ENCODE data around the gene NTHL1. TPM values are rescaled to one million over a fixed set of nuclear protein-coding genes. Genes with fewer than 3 reads are reported as not detected.

Gene NTHL1
- total RNA-seq, 1 experiment from 2014 or later, result 52.0 TPM

DNA sequence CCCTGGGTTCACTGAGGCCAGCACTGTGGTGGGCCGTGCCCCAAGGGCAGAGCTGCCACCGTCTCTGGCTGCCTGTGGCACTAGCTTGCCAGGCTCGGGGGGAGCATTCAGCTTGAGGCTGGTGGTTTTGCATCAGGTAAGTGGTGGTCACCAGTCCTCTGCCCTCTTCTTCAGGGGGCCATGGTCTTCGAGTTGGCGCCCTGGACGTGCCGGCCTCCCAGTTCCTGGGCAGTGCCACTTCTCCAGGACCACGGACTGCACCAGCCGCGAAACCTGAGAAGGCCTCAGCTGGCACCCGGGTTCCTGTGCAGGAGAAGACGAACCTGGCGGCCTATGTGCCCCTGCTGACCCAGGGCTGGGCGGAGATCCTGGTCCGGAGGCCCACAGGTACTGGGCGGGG lies 32.4 kb upstream of the NTHL1 start:
- WGBS (ENCODE audit: extremely low coverage, insufficient read length, low lambda C conversion rate), result no CpG with 5 or more reads among the region's 16 CpGs
- H3K27ac ChIP-seq (ENCODE audit: insufficient read length, low read depth, low read length), result no peak overlapping the region
- no peak overlapping the region for H3K4me2 ChIP-seq (ENCODE audit: insufficient read depth, insufficient read length, low read length)
- Mint-ChIP-seq H3K4me3 (no peak overlapping the region), H3K27me3 (ENCODE audit: low read depth) (no peaks in the 10 kb centered on the region), H3K9me3 (no peaks in the 10 kb centered on the region), H3K36me3 (ENCODE audit: insufficient read depth in 1 of 3, low read depth in 3 of 3) (peaks cover 0 to 22% (median 20%) of the 10 kb centered on the region in 3 experiments; a peak in 5 of 7 replicates), H3K4me1 (no peaks in the 10 kb centered on the region), H3K27ac (no peak overlapping the region)
- H3K9ac ChIP-seq (ENCODE audit: extremely low read depth, insufficient read length, low read length), result no peak overlapping the region
- no peaks in the 10 kb centered on the region for H4K20me1 ChIP-seq (ENCODE audit: control insufficient read depth, insufficient read depth, insufficient read length)
- H2BK12ac ChIP-seq (ENCODE audit: insufficient read length, low read depth, low read length), result no peak overlapping the region
- no peak overlapping the region for H3T11ph ChIP-seq (ENCODE audit: low read length)
- no peaks in the 10 kb centered on the region for H3K27me3 ChIP-seq (ENCODE audit: insufficient read depth, low read length)
- no peak overlapping the region for H3K23ac ChIP-seq (ENCODE audit: insufficient read length, low read depth, low read length)
- TF ChIP-seq, protein P1, sequence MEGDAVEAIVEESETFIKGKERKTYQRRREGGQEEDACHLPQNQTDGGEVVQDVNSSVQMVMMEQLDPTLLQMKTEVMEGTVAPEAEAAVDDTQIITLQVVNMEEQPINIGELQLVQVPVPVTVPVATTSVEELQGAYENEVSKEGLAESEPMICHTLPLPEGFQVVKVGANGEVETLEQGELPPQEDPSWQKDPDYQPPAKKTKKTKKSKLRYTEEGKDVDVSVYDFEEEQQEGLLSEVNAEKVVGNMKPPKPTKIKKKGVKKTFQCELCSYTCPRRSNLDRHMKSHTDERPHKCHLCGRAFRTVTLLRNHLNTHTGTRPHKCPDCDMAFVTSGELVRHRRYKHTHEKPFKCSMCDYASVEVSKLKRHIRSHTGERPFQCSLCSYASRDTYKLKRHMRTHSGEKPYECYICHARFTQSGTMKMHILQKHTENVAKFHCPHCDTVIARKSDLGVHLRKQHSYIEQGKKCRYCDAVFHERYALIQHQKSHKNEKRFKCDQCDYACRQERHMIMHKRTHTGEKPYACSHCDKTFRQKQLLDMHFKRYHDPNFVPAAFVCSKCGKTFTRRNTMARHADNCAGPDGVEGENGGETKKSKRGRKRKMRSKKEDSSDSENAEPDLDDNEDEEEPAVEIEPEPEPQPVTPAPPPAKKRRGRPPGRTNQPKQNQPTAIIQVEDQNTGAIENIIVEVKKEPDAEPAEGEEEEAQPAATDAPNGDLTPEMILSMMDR (conservative IDR thresholded peaks at IDR 0.05), result no peak
- H2BK15ac ChIP-seq (ENCODE audit: low read depth, low read length), result no peak overlapping the region
- no peak overlapping the region for H3K14ac ChIP-seq (ENCODE audit: insufficient read depth, low read length)
- DNase-seq, result no peak
- H2BK20ac ChIP-seq (ENCODE audit: low read depth, low read length, poor library complexity, severe bottlenecking), result no peak overlapping the region
- H2BK5ac ChIP-seq (ENCODE audit: insufficient read length, low read length), result no peak overlapping the region
- no peaks in the 10 kb centered on the region for H3K4me1 ChIP-seq (ENCODE audit: insufficient read depth, low read length)
- no peaks in the 10 kb centered on the region for H3K79me1 ChIP-seq (ENCODE audit: insufficient read depth, low read depth, low read length, poor library complexity, severe bottlenecking)
- no peak overlapping the region for H3K4ac ChIP-seq (ENCODE audit: low read depth, low read length)
- no peak overlapping the region for H2AFZ ChIP-seq (ENCODE audit: low read length)
- no peak overlapping the region for H4K8ac ChIP-seq (replicated peaks; ENCODE audit: insufficient read length, low read depth, low read length)
- no peak overlapping the region for H3K56ac ChIP-seq (ENCODE audit: insufficient read length, low read depth, low read length)
- H3K18ac ChIP-seq (ENCODE audit: insufficient read length, low read depth, low read length), result no peak overlapping the region
- no peaks in the 10 kb centered on the region for H3K9me3 ChIP-seq (ENCODE audit: control insufficient read depth, low read depth, low read length)
- no peak overlapping the region for H2BK120ac ChIP-seq (ENCODE audit: low read depth, low read length, poor library complexity, severe bottlenecking)
- H2AK5ac ChIP-seq (ENCODE audit: insufficient read length, low read length), result no peak overlapping the region
- no peak overlapping the region for H4K91ac ChIP-seq (ENCODE audit: insufficient read length, low read depth, low read length)
- H3K79me2 ChIP-seq (ENCODE audit: insufficient read depth, low read length), result no peaks in the 10 kb centered on the region
- no peak overlapping the region for H4K5ac ChIP-seq (ENCODE audit: insufficient read length, low read depth, low read length)
- no peaks in the 10 kb centered on the region for H3K23me2 ChIP-seq (ENCODE audit: insufficient read length, low read depth, low read length, poor library complexity, severe bottlenecking)
